DND-41 (cell line): Measurements from ENCODE around the gene SDR39U1.

Experiments used
- EZH2 ChIP-seq: IDR thresholded peaks from 3 replicates; pipeline ENCODE4 v1.6.1; 2012; ENCODE audit warnings: borderline replicate concordance, low read depth, mild to moderate bottlenecking, moderate library complexity, low read length, inconsistent platforms; ENCODE audit not compliant: severe bottlenecking
- TF ChIP-seq, protein P1 (sequence below): IDR thresholded peaks from 2 replicates; pipeline ENCODE4 v1.5.1; 2012; ENCODE audit warnings: borderline replicate concordance, low read length, moderate library complexity, mild to moderate bottlenecking; ENCODE audit not compliant: poor library complexity, severe bottlenecking; ENCODE audit errors: extremely low read depth

DNA sequence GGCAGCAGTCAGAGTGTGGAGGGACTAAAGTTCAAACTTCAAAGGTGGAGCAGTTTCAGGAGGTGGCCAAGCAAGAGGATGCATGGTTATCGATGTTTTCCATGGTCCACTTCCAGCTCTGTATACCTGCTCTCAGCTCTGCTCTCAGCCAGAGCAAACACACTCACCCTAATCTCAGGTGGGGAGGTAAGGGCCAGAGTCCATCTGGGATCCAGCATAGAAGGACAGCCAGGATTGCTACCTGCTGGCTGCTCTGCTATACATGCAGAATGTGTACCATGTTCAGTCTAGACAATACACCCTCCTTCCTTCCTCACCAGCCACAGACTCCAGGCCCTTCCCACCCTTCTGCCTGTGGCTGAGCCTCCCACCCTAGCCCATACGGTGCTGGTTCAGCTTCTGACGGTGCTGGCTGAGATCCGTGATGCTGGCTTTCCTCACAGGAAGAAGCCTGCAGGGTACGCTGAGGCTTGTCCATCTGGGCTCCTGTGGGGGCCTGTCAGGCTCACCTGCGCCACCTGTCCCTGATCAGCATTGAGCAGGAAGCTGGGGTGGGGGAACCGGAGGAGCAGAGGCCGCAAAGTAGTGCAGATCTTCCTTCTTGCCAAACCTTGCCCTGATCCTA, 15.6 kb downstream of the SDR39U1 start:
- TF ChIP-seq, protein P1, sequence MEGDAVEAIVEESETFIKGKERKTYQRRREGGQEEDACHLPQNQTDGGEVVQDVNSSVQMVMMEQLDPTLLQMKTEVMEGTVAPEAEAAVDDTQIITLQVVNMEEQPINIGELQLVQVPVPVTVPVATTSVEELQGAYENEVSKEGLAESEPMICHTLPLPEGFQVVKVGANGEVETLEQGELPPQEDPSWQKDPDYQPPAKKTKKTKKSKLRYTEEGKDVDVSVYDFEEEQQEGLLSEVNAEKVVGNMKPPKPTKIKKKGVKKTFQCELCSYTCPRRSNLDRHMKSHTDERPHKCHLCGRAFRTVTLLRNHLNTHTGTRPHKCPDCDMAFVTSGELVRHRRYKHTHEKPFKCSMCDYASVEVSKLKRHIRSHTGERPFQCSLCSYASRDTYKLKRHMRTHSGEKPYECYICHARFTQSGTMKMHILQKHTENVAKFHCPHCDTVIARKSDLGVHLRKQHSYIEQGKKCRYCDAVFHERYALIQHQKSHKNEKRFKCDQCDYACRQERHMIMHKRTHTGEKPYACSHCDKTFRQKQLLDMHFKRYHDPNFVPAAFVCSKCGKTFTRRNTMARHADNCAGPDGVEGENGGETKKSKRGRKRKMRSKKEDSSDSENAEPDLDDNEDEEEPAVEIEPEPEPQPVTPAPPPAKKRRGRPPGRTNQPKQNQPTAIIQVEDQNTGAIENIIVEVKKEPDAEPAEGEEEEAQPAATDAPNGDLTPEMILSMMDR, result no peak
- TF ChIP-seq EZH2, result no peak
